IPS-18c (cell line): ENCODE data around the gene NCKAP1.

Experiments
- H3K4me3 ChIP-seq: 2 replicates; pipeline ENCODE4 v1.7.0; 2013; ENCODE audit warnings: low read depth, mild to moderate bottlenecking, low read length, moderate library complexity; ENCODE audit not compliant: insufficient read depth
- H3K9me3 ChIP-seq: one replicate; pipeline ENCODE4 v1.6.1; 2013; ENCODE audit warnings: mild to moderate bottlenecking, low read length, moderate library complexity; ENCODE audit not compliant: control insufficient read depth, insufficient read depth

NCKAP1 gene

DNA sequence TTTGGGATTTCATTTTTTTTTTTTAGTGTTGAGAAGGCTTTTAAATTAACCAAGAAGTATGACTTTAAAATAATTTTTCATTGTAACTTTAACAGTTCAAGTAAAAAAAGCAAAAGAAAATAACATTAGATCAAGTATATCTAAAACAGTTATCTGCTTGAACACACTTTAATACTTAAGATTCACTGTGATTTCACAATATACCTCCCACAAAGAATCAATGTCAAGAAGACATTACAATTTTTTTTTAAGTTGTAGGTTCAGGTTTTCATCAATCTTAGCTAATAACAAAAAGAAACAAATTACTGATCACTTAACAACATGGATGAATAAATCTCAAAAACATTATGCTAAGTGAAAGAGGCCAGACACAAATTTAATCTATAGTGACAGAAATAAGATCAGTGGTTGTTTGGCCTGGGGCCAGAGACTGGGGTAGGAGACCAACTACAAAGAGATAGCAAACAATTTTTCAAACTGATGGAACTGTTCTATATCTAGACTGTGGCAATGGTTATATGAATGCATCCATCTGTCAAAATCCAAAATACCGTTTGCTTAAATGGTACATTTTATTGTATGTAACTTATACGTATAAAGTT lies 97.0 kb downstream of the NCKAP1 start:
- Histone ChIP-seq H3K9me3 (no peaks in the 10 kb centered on the region), H3K4me3 (no peak overlapping the region)

DNA sequence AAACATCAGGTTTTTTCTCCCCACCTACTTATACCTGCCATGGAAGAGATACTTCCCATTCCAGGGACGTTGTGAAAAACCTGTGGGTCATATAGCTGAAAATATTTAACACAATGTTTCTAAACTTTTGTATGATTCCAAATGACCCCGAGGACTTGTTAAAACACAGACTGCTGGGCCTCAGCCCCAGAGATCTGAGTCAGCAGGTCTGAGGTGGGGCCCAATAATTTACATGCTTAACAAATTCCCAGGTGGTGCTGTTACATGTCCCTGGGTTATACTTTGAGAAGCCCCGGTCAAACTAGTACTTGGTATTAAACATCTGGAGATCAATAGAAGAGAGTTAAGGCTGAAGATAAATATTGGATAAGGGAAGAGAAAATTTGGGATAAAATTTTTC lies 100.4 kb downstream of the NCKAP1 start:
- no peaks in the 10 kb centered on the region for H3K9me3 ChIP-seq
- no peak overlapping the region for H3K4me3 ChIP-seq

DNA sequence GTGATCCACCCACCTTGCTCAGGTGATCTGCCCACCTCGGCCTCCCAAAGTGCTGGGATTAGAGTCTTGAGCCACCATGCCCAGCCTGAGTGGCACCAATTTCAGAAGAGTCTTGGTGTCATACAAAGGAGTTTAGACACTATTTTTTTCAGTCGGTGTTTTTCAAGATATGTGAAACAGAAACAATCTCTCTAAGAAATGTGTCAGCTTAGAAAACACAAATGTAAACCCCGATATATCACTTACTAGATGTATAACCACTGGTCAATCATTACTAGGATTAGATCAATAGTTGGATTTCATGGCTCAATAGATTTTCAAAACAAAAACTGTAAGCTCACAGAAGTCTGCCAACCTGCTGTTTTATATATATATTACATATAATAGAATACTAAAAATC lies 104.6 kb downstream of the NCKAP1 start:
- no peak overlapping the region for H3K4me3 ChIP-seq
- no peaks in the 10 kb centered on the region for H3K9me3 ChIP-seq

DNA sequence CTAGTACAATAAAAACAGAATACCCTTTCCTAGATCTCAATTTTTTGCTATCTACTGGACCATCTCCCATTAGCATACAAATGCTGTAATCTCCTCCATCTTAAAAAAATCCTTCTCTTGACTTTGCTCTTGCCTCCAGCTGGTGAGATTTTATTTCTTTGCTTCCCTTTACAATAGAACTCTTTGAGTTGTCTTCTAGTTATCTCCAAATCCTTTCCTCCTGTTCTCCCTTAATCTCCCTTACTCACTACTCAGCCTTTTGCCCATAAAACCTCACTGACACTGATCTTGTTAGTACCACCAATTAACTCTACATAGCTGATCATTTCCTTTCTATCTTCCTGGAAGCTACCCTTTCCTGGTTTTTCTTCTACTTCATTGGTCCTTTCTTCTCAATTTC lies 108.3 kb downstream of the NCKAP1 start:
- no peaks in the 10 kb centered on the region for H3K9me3 ChIP-seq
- H3K4me3 ChIP-seq, result no peak overlapping the region

GRCh38 chr2:182924306-182924705 lies 114.0 kb downstream of the NCKAP1 start:
- no peaks in the 10 kb centered on the region for H3K9me3 ChIP-seq
- H3K4me3 ChIP-seq, result no peak overlapping the region

- Histone ChIP-seq H3K4me3 (no peak overlapping the region), H3K9me3 (no peaks in the 10 kb centered on the region)
These were observed 117.0 kb downstream of the NCKAP1 start for GRCh38 chr2:182921234-182921633.

- no peak overlapping the region for H3K4me3 ChIP-seq
- H3K9me3 ChIP-seq, result no peaks in the 10 kb centered on the region
These were observed 117.6 kb downstream of the NCKAP1 start for GRCh38 chr2:182920631-182921056.

GRCh38 chr2:182920089-182920488 lies 118.2 kb downstream of the NCKAP1 start:
- Histone ChIP-seq H3K9me3 (no peaks in the 10 kb centered on the region), H3K4me3 (no peak overlapping the region)

DNA sequence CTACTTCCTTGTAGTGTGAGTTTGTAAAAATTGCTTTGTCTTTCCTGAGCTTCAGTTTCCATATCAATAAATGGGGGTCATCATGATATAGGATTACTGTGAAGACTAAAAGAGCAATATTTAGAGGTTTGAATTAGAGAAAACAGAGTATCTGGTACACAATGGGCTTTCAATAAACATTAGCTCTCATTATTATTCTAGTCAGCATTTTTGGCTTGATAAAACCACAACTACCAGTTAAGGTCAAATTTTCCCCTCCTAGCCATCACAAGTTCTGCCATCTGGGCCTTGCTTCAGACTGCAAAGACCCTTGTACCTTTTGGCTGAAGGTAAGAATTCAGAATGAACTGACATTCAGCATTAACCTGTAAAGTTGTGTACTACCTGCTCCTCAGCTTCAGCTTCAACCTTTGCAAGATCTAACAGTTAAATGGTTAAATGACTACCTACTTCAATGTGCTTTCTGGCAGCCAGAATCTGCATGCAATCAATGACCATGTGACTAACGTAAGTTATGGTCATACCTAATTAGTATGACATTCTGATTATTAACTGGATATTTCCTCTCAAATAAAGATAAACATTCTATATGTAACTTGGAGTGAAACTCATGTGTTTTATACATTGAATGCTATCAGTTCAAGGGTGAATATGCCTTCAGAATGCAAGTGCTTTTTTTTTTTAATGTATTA lies 119.2 kb downstream of the NCKAP1 start:
- Histone ChIP-seq H3K4me3 (no peak overlapping the region), H3K9me3 (no peaks in the 10 kb centered on the region)

- no peaks in the 10 kb centered on the region for H3K9me3 ChIP-seq
- H3K4me3 ChIP-seq, result no peak overlapping the region
These were observed 120.3 kb downstream of the NCKAP1 start for GRCh38 chr2:182917924-182918323.

DNA sequence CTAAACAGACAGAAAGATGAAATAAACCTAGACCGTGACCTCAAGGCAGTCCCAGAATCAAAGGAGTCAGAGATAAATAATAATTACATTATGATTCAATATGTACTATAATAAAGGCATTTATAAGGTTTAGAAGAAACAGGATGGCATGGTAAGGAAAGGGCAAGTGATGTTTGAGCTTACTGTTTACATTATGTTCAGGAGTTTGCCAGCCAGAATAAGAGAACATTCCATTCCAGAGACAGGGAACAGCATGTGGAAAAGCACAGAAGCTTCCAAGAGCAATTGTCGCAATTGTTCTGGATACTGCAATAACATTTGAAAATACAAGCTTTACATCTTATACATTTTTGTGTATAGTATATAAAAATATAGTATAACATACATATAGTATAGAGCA lies 121.8 kb downstream of the NCKAP1 start:
- Histone ChIP-seq H3K9me3 (no peaks in the 10 kb centered on the region), H3K4me3 (no peak overlapping the region)

GRCh38 chr2:182915369-182916326 lies 122.6 kb downstream of the NCKAP1 start:
- no peak overlapping the region for H3K4me3 ChIP-seq
- no peaks in the 10 kb centered on the region for H3K9me3 ChIP-seq

DNA sequence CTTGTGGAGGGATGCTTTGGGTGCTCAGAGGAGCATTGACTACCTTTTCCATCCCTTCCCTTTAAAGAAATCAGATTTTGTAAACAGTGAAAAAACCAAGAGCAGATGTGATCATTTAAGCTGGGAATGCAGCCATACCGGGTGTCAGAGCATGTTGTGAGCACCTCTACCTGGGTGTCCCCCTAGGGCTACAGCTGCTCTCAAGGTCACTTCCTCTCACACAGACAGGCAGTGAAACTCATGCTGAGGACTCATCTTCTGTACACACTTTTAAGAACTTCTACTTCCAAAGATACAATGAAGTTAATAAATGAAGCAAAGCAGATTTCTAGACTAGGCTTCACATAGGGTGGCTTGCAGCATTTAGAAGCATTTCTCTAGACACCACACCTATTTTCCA lies 123.4 kb downstream of the NCKAP1 start:
- H3K4me3 ChIP-seq, result no peak overlapping the region
- H3K9me3 ChIP-seq, result no peaks in the 10 kb centered on the region

DNA sequence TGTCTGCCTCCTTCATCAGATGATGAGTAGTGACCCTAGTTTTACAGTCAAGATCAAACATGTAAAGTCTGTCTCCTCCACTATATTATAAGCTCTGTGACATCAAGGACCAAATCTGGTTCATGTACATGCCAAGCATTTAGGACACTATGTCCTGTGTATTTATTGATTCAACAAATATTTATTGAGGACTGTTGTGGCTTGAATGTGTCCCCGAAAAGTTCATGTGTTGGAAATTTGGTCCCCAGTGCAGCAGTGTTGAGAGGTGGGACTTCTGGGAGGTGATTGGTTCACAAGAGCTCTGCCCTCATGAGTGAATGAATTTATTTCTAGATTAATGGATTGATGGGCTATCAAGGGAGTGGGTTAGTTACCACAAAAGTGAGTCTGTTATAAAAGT lies 125.2 kb downstream of the NCKAP1 start:
- no peaks in the 10 kb centered on the region for H3K9me3 ChIP-seq
- no peak overlapping the region for H3K4me3 ChIP-seq

GRCh38 chr2:182912518-182912915 lies 125.7 kb downstream of the NCKAP1 start:
- no peak overlapping the region for H3K4me3 ChIP-seq
- H3K9me3 ChIP-seq, result no peaks in the 10 kb centered on the region

DNA sequence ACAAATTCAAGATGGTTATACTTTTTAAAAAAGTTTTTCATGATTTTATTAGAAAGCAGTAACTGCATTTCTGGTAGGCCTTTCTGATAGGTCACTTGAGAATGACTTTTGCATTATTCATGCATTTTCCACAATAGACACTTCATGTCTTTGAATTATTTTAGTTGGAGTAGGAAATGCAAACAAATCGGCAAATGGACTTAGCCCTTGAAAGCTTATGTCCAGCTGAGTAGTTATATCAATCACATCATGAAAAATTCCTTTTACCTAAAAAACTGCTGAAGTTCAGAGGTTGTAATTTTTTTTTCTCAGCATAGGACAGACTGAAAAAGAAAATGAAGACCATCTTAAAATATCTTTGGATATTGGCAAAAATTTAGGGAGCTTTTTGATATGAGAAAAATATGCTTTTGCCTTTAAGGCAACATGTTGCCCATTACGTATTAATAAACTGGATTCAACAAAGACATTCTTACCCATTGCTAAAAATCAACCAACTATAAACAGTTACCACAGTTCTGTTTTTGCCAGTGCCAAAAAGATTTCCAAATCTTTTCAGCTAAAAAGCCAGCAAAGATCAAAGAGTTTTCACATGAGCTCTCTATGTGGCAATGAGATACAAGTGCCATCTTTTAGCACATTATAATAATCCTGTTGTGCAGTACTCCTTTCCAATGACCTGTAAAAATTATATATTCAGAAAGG lies 126.3 kb downstream of the NCKAP1 start:
- Histone ChIP-seq H3K4me3 (no peak overlapping the region), H3K9me3 (no peaks in the 10 kb centered on the region)

- Histone ChIP-seq H3K9me3 (no peaks in the 10 kb centered on the region), H3K4me3 (no peak overlapping the region)
These were observed 127.3 kb downstream of the NCKAP1 start for GRCh38 chr2:182910965-182911364.
